Naive thymus-derived CD8-positive, alpha-beta T cell (primary cell): ENCODE data around the gene ZSCAN4. TPM values are rescaled to one million over a fixed set of nuclear protein-coding genes. Genes with fewer than 3 reads are reported as not detected.

ENCODE experiments used
- ATAC-seq, 2 donors: fragments of 150-1000 bp; cut with Tn5 transposase in 1 of 2; sonication (Bioruptor Pico), chemical (Tn5 transposase) in 1 of 2; 1 replicate in 1 of 2; 2 replicates in 1 of 2; pipeline ENCODE4 v1.10.0; 2021; ENCODE audit warnings: mild to moderate bottlenecking in 2 of 2, moderate library complexity in 2 of 2
- POLR2A ChIA-PET: fragments of 350-600 bp; sonication (Branson Sonifier 250); formaldehyde crosslinking; loops from one replicate; lab custom pipeline; 2021; ENCODE audit warnings: antibody characterized with exemption; lab: Charles Lee
- DNase-seq, 10 donors: peaks; one replicate each; pipeline versions ENCODE4 v3.0.0 to v3.0.0-alpha.2; 2020 to 2022
- H3K27ac Mint-ChIP-seq, 10 donors: one replicate each; pipeline ENCODE4 v1.8.0; 2020 to 2022; ENCODE audit warnings: mild to moderate bottlenecking in 10 of 10, mixed read lengths in 10 of 10, moderate library complexity in 4 of 10, inconsistent platforms in 1 of 10
- H3K27me3 Mint-ChIP-seq, 5 donors: one replicate each; pipeline ENCODE4 v1.8.0; 2021 to 2022; ENCODE audit warnings: mixed read lengths in 5 of 5
- H3K36me3 Mint-ChIP-seq, 3 donors: one replicate each; pipeline ENCODE4 v1.8.0; 2020 to 2022; ENCODE audit warnings: mixed read lengths in 3 of 3, mild to moderate bottlenecking in 2 of 3, inconsistent platforms in 1 of 3
- H3K4me1 Mint-ChIP-seq, 4 donors: one replicate each; pipeline ENCODE4 v1.8.0; 2021 to 2022; ENCODE audit warnings: mixed read lengths in 4 of 4
- H3K4me3 Mint-ChIP-seq, 10 donors: one replicate each; pipeline ENCODE4 v1.8.0; 2020 to 2022; ENCODE audit warnings: mild to moderate bottlenecking in 10 of 10, mixed read lengths in 10 of 10, moderate library complexity in 6 of 10, inconsistent platforms in 1 of 10
- H3K9me3 Mint-ChIP-seq, 9 donors: one replicate each; pipeline ENCODE4 v1.8.0; 2020 to 2022; ENCODE audit warnings: mixed read lengths in 9 of 9, mild to moderate bottlenecking in 3 of 9, inconsistent platforms in 1 of 9, moderate library complexity in 1 of 9
- polyA plus RNA-seq, 3 donors: library from polyadenylated mRNA; unstranded; fragments of 300-500 nt; fragmentation: Illumina TruSeq; gene quantifications; one replicate each; pipeline ENCODE4 v1.2.3, GENCODE V29; 2021
- total RNA-seq, 8 experiments: library from RNA in 2 of 8; stranded (reverse) in 2 of 8; gene quantifications; one replicate each; pipeline ENCODE4 v1.2.3 and lab custom pipeline; 2021 to 2026

ZSCAN4 gene
- total and polyA plus RNA-seq, 5 experiments from 2014 or later = not detected

DNA sequence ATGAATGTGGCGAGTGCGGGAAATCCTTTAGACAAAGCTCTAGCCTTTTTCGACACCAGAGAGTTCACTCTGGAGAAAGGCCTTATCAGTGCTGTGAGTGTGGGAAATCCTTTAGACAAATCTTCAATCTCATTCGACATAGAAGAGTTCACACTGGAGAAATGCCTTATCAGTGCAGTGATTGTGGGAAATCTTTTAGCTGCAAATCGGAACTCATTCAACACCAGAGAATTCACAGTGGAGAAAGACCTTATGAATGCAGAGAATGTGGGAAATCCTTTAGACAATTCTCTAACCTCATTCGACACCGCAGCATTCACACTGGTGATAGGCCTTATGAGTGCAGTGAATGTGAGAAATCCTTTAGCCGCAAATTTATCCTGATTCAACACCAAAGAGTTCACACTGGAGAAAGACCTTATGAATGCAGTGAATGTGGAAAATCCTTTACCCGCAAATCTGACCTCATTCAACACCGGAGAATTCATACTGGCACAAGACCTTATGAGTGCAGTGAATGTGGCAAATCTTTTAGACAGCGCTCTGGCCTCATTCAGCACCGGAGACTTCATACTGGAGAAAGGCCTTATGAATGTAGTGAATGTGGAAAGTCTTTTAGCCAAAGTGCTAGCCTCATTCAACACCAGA, 18.8 kb downstream of the ZSCAN4 start:
- ATAC-seq (no peak), DNase-seq (no peak)
- peaks cover 27 to 98% (median 57%) of the 10 kb centered on the region in 9 donors for H3K9me3 Mint-ChIP-seq
- POLR2A ChIA-PET = no interaction called here
- H3K4me1 Mint-ChIP-seq = peaks cover 19 to 27% (median 24%) of the 10 kb centered on the region in 4 donors
- no peak overlapping the region for H3K4me3 Mint-ChIP-seq
- no peaks in the 10 kb centered on the region for H3K27me3 Mint-ChIP-seq
- H3K36me3 Mint-ChIP-seq = peaks cover 69 to 87% (median 71%) of the 10 kb centered on the region in 3 donors
- peak overlapping the region in 1 of 10 donors; percentile 14 for H3K27ac Mint-ChIP-seq

DNA sequence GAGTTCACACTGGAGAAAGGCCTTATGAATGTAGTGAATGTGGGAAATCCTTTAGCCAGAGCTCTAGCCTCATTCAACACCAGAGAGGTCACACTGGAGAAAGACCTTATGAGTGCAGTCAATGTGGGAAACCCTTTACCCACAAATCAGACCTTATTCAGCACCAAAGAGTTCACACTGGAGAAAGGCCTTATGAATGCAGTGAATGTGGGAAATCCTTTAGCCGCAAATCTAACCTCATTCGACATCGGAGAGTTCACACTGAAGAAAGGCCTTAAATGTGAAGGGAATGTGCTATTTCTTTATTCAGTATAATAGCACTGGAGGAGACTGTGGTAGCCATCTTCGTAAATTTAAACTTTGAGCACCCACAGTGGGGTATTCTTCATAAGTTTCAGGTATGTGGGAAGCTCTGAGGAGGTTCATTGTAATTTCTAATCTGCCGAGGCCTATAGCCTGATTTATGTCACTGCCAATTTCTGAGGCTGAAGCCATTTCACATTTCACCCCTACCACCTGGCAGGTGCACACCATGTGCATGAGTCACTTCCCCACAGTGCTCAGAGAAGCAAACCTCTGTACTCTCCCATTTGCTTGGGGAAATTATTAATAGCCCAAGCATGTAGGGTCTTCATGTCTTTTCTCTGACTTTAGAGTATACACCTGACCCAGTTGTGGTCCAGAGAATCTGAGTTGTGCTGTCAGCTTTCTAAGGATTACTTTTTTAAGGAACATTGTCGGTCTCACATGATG, 19.5 kb downstream of the ZSCAN4 start:
- no peak for ATAC-seq
- no peak for DNase-seq
- Mint-ChIP-seq H3K36me3 (peaks cover 62 to 87% (median 68%) of the 10 kb centered on the region in 3 donors), H3K27me3 (no peaks in the 10 kb centered on the region), H3K4me1 (peaks cover 12 to 20% (median 17%) of the 10 kb centered on the region in 4 donors), H3K9me3 (peaks cover 20 to 98% (median 55%) of the 10 kb centered on the region in 9 donors), H3K4me3 (no peak overlapping the region), H3K27ac (no peak overlapping the region)
- POLR2A ChIA-PET = no interaction called here

DNA sequence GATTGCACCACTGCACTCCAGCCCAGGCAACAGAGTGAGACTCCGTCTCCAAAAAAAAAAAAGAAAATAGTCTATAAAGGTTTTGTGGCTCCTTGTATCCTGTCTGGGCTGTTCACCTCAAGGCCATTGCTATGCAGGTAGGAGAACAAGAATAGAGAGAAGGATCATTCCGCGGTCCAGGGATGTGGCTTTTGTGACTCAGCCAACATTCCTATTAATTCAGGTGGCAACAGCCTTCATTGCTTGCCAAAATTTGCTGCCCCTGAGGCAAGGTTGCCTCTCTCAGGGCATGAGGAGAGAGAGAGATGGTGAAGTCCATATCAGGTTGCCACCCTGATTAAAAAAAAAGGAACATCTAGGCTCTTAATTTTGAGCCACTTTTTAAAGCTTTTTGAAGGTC, 21.0 kb downstream of the ZSCAN4 start:
- POLR2A ChIA-PET = interaction anchor here (1.7 kb wide), 1 partner anchor 19 kb away, joined by 5 read pairs; the partner anchor contains the start of gene ZNF154
- Mint-ChIP-seq H3K36me3 (peaks cover 52 to 85% (median 63%) of the 10 kb centered on the region in 3 donors), H3K4me1 (peaks cover under 1 to 5% (median 2%) of the 10 kb centered on the region in 4 donors), H3K4me3 (no peak overlapping the region), H3K9me3 (peaks cover 5 to 97% (median 48%) of the 10 kb centered on the region in 9 donors), H3K27me3 (no peaks in the 10 kb centered on the region), H3K27ac (no peak overlapping the region)
- no peak for DNase-seq
- no peak for ATAC-seq

DNA sequence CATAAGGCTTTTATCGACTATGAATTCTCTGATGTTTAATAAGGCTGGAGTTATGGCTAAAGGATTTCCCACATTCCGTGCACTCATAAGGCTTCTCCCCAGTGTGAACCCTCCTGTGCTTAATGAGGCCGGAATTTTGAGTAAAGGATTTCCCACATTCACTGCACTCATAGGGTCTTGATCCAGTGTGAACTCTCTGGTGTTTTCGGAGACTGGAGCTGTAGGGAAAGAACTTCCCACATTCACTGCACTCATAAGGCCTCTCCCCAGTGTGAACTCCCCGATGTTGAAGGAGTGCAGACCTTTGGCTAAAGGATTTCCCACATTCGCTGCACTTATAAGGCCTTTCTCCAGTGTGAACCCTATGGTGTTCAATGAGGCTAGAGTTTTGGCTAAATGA, 32.9 kb downstream of the ZSCAN4 start:
- DNase-seq (no peak), ATAC-seq (no peak)
- Mint-ChIP-seq H3K4me1 (peaks cover 0 to 17% (median 3%) of the 10 kb centered on the region in 4 donors), H3K27ac (no peak overlapping the region), H3K4me3 (no peak overlapping the region), H3K27me3 (peaks cover 0 to 5% (median 0%) of the 10 kb centered on the region in 5 donors), H3K9me3 (peaks cover 12 to 98% (median 58%) of the 10 kb centered on the region in 9 donors), H3K36me3 (peaks cover 66 to 92% (median 75%) of the 10 kb centered on the region in 3 donors)
- POLR2A ChIA-PET = interaction anchor here (0.6 kb wide), 1 partner anchor 22 kb away, joined by 3 read pairs; no protein-coding TSS in a partner anchor

DNA sequence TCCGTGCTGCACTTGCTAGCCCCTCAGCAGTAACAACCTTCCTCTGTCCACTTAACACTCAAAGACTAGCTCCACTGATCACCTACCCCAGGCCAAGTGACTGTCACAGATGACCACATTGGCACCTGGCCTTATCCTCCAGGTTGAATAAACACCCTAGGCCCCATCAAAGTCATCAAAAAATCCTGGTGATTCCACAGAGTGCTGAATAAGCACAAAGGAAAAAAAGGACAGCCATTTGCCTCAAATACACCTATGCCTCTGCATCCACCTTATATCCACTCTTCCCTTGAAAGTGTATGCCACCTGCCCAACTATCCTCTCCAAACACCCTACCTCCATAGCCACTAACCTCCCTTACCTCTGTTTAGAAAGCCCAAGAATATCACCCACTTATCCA, 37.6 kb downstream of the ZSCAN4 start:
- ATAC-seq = no peak
- POLR2A ChIA-PET = no interaction called here
- no peak for DNase-seq
- Mint-ChIP-seq H3K36me3 (peaks cover 68 to 88% (median 68%) of the 10 kb centered on the region in 3 donors), H3K4me3 (peak overlapping the region in 6 of 10 donors; percentile 3 to 72 (median 24)), H3K9me3 (peaks cover 0 to 99% (median 60%) of the 10 kb centered on the region in 9 donors), H3K4me1 (peaks cover 6 to 40% (median 15%) of the 10 kb centered on the region in 4 donors), H3K27ac (no peak overlapping the region), H3K27me3 (peaks cover 0 to 16% (median 3%) of the 10 kb centered on the region in 5 donors)

DNA sequence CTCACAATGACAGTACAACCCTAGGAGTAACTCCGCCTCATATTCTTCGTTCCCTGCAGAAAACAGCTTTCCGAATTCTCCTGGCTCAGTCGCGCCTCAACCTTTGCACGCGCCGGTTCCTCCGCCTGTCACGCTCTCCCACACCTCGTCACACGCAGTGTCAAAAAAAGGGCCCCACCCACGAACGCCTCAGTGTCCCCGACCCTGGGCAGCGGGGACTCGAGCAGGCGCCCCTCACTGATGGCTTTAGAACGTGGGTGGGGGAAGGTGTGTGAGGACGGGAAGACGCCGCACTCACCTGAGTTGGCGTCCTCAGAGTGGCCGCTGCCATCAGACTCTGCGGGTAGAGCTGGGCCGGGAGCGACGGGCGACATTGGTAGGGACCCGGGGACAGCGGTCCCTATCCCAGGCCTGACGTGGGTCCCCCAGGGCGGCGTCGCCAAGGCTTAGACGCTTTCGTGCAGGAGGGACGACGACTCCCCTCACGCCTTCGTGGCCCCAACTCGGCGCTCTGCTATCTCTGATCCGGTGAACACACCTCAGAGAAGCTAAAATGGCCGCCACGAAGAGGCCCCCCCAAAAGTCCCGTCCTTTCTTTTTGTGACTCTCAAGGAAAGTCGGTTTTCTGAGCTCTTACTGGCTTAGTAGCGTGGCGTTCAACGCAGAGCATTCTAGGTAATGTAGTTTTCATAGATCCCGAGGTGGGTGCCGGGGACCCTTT, 40.1 kb downstream of the ZSCAN4 start, which contains the start of gene ZNF154:
ZNF154 (minus strand) TSS at position 564 of the 721 bp plus-strand sequence; CDS start at position 331, 233 bp downstream.
- Mint-ChIP-seq H3K4me1 (peaks cover 6 to 40% (median 15%) of the 10 kb centered on the region in 4 donors), H3K27ac (peak within 1 kb of the TSS; percentile 88 to 100 (median 95)), H3K27me3 (peaks cover 0 to 16% (median 3%) of the 10 kb centered on the region in 5 donors), H3K9me3 (peaks cover 0 to 95% (median 54%) of the 10 kb centered on the region in 9 donors), H3K36me3 (peaks cover 54 to 83% (median 62%) of the 10 kb centered on the region in 3 donors), H3K4me3 (peak within 1 kb of the TSS; percentile 77 to 96 (median 92))
- POLR2A ChIA-PET = interaction anchor here (0.7 to 3.4 kb wide), 28 partner anchors 8 to 731 kb away, joined by 3 to 55 read pairs (median 5); partner anchors contain the start of genes ZNF132, ZNF134, ZNF211 and ZNF274
- peak; percentile 38 to 89 (median 54) for DNase-seq
- peak; percentile 91 to 95 for ATAC-seq

DNA sequence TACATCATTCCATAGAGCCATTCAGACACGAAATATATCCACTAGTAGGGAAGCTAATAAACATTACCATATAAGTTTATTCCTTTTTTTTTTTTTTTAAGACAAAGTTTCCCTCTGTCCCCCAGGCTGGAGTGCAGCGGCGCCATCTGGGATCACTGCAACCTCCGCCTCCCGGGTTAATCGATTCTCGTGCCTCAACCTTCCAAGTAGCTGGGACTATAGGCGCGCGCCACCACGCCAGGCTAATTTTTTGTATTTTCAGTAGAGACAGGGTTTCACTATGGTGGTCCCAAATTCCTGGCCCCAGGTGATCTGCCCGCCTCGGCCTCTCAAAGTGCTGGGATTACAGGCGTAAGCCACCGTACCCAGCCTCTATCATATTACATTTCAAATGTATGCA, 40.9 kb downstream of the ZSCAN4 start:
- peaks cover 0 to 16% (median 3%) of the 10 kb centered on the region in 5 donors for H3K27me3 Mint-ChIP-seq
- H3K4me3 Mint-ChIP-seq = peak overlapping the region in 8 of 10 donors; percentile 78 to 96 (median 92)
- H3K4me1 Mint-ChIP-seq = peaks cover 6 to 39% (median 15%) of the 10 kb centered on the region in 4 donors
- ATAC-seq = no peak
- peak overlapping the region in 3 of 10 donors; percentile 88 to 100 (median 97) for H3K27ac Mint-ChIP-seq
- no peak for DNase-seq
- H3K36me3 Mint-ChIP-seq = peaks cover 54 to 83% (median 61%) of the 10 kb centered on the region in 3 donors
- POLR2A ChIA-PET = interaction anchor here (0.8 to 3.4 kb wide), 26 partner anchors 8 to 730 kb away, joined by 3 to 55 read pairs (median 5); partner anchors contain the start of genes ZNF132, ZNF134, ZNF211 and ZNF274
- peaks cover 0 to 95% (median 54%) of the 10 kb centered on the region in 9 donors for H3K9me3 Mint-ChIP-seq

DNA sequence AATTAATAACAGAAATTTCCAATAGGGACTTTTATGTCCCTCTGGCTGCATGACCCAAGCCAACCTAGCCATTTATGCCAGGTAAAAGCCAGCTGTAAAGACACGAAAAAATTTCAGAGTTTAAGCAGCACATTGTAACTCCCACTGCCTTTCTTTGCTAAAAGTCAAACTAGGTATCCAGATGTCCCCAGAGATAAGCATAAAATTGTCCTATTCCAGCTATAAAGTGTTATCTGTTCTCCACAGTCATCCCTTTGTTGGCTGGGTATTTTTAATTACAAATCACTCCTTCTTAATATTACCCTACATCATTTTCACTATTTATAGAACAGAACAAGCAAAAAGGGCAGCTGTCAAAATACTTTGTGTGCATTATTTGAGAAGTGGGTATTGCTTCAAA, 43.5 kb downstream of the ZSCAN4 start:
- Mint-ChIP-seq H3K9me3 (peaks cover 0 to 95% (median 48%) of the 10 kb centered on the region in 9 donors), H3K36me3 (peaks cover 44 to 80% (median 61%) of the 10 kb centered on the region in 3 donors), H3K4me3 (no peak overlapping the region), H3K4me1 (peaks cover 5 to 20% (median 11%) of the 10 kb centered on the region in 4 donors), H3K27ac (no peak overlapping the region), H3K27me3 (peaks cover 0 to 11% (median 3%) of the 10 kb centered on the region in 5 donors)
- ATAC-seq (no peak), DNase-seq (no peak)
- POLR2A ChIA-PET = interaction anchor here (0.7 to 1.2 kb wide), 2 partner anchors 15 to 549 kb away, joined by 3 to 4 read pairs; partner anchors contain the start of gene ZNF671

DNA sequence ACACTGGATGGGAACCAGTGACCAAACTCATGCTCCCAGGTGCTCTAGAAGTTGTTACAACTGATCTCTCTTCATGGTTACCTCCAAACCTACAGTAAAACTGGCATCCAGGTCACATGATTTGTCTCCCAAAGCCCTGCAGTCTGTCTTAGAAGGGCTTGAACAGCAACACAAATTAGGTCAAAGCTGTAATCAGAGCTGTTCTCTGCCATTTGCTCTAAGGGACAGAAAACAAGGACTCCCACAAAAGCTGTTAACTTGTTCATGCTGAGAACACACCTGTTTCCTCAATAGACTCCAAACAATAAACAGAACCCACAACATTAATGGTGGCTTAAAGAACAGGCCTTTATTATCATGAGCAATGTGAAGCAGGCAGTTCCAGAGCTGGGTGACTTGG, 50.7 kb downstream of the ZSCAN4 start:
- peaks cover 58 to 83% (median 74%) of the 10 kb centered on the region in 3 donors for H3K36me3 Mint-ChIP-seq
- H3K27me3 Mint-ChIP-seq = no peaks in the 10 kb centered on the region
- ATAC-seq (no peak), DNase-seq (no peak)
- H3K9me3 Mint-ChIP-seq = peaks cover 0 to 97% (median 49%) of the 10 kb centered on the region in 9 donors
- H3K27ac Mint-ChIP-seq = no peak overlapping the region
- no peak overlapping the region for H3K4me3 Mint-ChIP-seq
- peaks cover 4 to 10% (median 6%) of the 10 kb centered on the region in 4 donors for H3K4me1 Mint-ChIP-seq
- POLR2A ChIA-PET = interaction anchor here (2.7 kb wide), 1 partner anchor 10 kb away, joined by 12 read pairs; the partner anchor contains the start of gene ZNF154

DNA sequence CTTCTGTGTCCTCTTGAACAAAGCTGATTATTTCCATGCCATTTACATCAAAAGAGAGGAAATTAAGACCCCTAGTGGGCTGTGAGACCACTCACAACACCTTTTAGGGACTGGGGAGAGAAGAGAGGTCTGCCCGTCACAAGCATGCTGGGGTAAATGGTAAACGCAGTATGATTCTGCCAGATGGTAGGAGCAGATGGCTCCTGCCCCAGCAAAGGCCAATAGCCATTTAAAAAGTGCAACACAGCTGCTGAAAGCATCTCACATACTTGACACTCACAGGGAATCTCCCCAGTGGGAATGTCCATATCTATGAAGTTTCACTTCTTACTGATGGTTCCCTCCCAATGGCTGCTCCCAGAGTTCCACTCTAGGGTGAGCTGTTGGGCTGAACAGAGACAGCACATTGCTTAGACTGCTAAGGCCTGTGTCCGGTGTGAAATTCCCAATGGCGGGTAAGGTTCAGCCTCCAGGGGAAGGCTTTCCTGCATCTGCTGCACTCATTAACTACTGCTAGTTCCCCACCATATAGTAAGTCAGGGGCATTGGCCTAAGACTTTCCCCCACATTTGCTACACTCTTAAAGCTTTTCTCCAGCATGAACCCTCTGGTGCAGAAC, 51.3 kb downstream of the ZSCAN4 start:
- peaks cover 58 to 83% (median 73%) of the 10 kb centered on the region in 3 donors for H3K36me3 Mint-ChIP-seq
- DNase-seq (no peak), ATAC-seq (no peak)
- H3K4me1 Mint-ChIP-seq = peaks cover 4 to 15% (median 9%) of the 10 kb centered on the region in 4 donors
- POLR2A ChIA-PET = interaction anchor here (2.7 kb wide), 1 partner anchor 11 kb away, joined by 12 read pairs; the partner anchor contains the start of gene ZNF154
- H3K4me3 Mint-ChIP-seq = no peak overlapping the region
- H3K27me3 Mint-ChIP-seq = no peaks in the 10 kb centered on the region
- H3K9me3 Mint-ChIP-seq = peaks cover 0 to 97% (median 45%) of the 10 kb centered on the region in 9 donors
- H3K27ac Mint-ChIP-seq = no peak overlapping the region

DNA sequence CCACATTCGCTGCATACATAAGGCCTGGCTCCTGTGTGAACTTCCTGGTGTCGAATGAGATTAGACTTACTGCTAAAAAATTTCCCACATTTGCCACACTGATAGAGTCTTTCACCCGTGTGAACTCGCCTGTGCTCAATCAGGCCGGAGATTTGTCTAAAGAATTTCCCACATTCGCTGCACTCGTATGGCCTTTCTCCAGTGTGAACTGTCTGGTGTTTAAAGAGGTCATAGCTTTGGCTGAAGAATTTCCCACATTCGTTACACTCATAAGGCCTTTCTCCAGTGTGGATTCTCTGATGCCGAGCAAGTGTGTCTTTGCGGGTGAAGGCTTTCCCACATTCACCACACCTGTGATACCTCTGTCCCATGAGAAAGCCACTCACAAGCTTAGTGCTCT, 52.1 kb downstream of the ZSCAN4 start:
- DNase-seq (no peak), ATAC-seq (no peak)
- no peak overlapping the region for H3K4me3 Mint-ChIP-seq
- POLR2A ChIA-PET = interaction anchor here (0.6 to 2.7 kb wide), 2 partner anchors 12 to 175 kb away, joined by 4 to 12 read pairs; partner anchors contain the start of gene ZNF154
- peaks cover 4 to 20% (median 8%) of the 10 kb centered on the region in 4 donors for H3K4me1 Mint-ChIP-seq
- H3K36me3 Mint-ChIP-seq = peaks cover 56 to 83% (median 68%) of the 10 kb centered on the region in 3 donors
- H3K27me3 Mint-ChIP-seq = no peaks in the 10 kb centered on the region
- H3K9me3 Mint-ChIP-seq = peaks cover 0 to 94% (median 40%) of the 10 kb centered on the region in 9 donors
- H3K27ac Mint-ChIP-seq = no peak overlapping the region
